Peyer's patch (tissue), 4 donors: ENCODE measurements around the gene ANO2. TPM values are rescaled to one million over a fixed set of nuclear protein-coding genes. Genes with fewer than 3 reads are reported as not detected.

ENCODE experiments used
- DNase-seq, 3 donors: peaks; one replicate each; pipeline ENCODE4 v3.0.0-alpha.2; 2017 to 2019
- H3K27ac ChIP-seq, 4 donors: fragments of 200-600 bp; sonication (generic); one replicate each; pipeline ENCODE4 v1.5.1; 2016 to 2019
- H3K27me3 ChIP-seq, 2 donors: fragments of 200-600 bp; sonication (generic); one replicate each; pipeline ENCODE4 v1.5.1; 2019
- H3K36me3 ChIP-seq, 3 donors: fragments of 200-600 bp; sonication (generic); one replicate each; pipeline ENCODE4 v1.5.1; 2016 to 2019
- H3K4me1 ChIP-seq, 4 donors: fragments of 200-600 bp; sonication (generic); one replicate each; pipeline ENCODE4 v1.5.1; 2016 to 2019
- H3K4me3 ChIP-seq, 4 donors: fragments of 200-600 bp; sonication (generic); 1 replicate in 3 of 4; 2 replicates in 1 of 4; pipeline ENCODE4 v1.5.1; 2016 to 2019; ENCODE audit warnings: mild to moderate bottlenecking in 1 of 4
- H3K9me3 ChIP-seq, 4 donors: fragments of 200-600 bp; sonication (generic); one replicate each; pipeline ENCODE4 v1.5.1; 2016 to 2019; ENCODE audit warnings: mild to moderate bottlenecking in 1 of 4
- CTCF ChIP-seq, 6 experiments: fragments of 450-650 bp in 4 of 6; fragments of 200-600 bp in 2 of 6; sonication (generic) in 1 of 6; IDR thresholded peaks; one replicate each; pipeline ENCODE4 v1.5.1; 2017 to 2019; ENCODE audit warnings: antibody characterized with exemption in 6 of 6, mild to moderate bottlenecking in 3 of 6, moderate library complexity in 1 of 6
- POLR2A ChIP-seq, 2 donors: fragments of 450-650 bp; IDR thresholded peaks; one replicate each; pipeline ENCODE4 v1.5.1; 2017; ENCODE audit warnings: antibody characterized with exemption in 2 of 2, mild to moderate bottlenecking in 2 of 2, moderate library complexity in 2 of 2
- total RNA-seq, 4 donors: library from RNA; depleted of rRNA; stranded (reverse); fragments of >200 nt; gene quantifications; one replicate each; pipeline ENCODE4 v1.1.0, GENCODE V29; 2016

The ANO2 gene
- total RNA-seq, 4 donors from 2014 or later = 0.53 to 23.9 (median 5.8) TPM

- no peak for TF ChIP-seq CTCF (IDR thresholded peaks at IDR 0.05)
- TF ChIP-seq POLR2A (IDR thresholded peaks at IDR 0.05) = no peak
- no peak overlapping the region for H3K27ac ChIP-seq
- no peaks in the 10 kb centered on the region for H3K9me3 ChIP-seq
- H3K27me3 ChIP-seq = no peaks in the 10 kb centered on the region
- H3K36me3 ChIP-seq = no peaks in the 10 kb centered on the region
- DNase-seq = no peak
- H3K4me3 ChIP-seq = no peak overlapping the region
- H3K4me1 ChIP-seq = no peaks in the 10 kb centered on the region
These were observed 253.1 kb downstream of the ANO2 start for GRCh38 chr12:5691943-5692342.

- Histone ChIP-seq H3K27me3 (no peaks in the 10 kb centered on the region), H3K27ac (no peak overlapping the region), H3K4me1 (no peaks in the 10 kb centered on the region), H3K36me3 (no peaks in the 10 kb centered on the region), H3K4me3 (no peak overlapping the region), H3K9me3 (no peaks in the 10 kb centered on the region)
- no peak for DNase-seq
- TF ChIP-seq POLR2A (IDR thresholded peaks at IDR 0.05) (no peak), CTCF (IDR thresholded peaks at IDR 0.05) (no peak)
These were observed 254.8 kb downstream of the ANO2 start for GRCh38 chr12:5690240-5690639.

- Histone ChIP-seq H3K4me1 (no peaks in the 10 kb centered on the region), H3K27me3 (no peaks in the 10 kb centered on the region), H3K4me3 (no peak overlapping the region), H3K36me3 (no peaks in the 10 kb centered on the region), H3K27ac (no peak overlapping the region), H3K9me3 (no peaks in the 10 kb centered on the region)
- TF ChIP-seq CTCF (IDR thresholded peaks at IDR 0.05) (no peak), POLR2A (IDR thresholded peaks at IDR 0.05) (no peak)
- no peak for DNase-seq
These were observed 255.3 kb downstream of the ANO2 start for GRCh38 chr12:5689773-5690172.

GRCh38 chr12:5688226-5688625, 256.8 kb downstream of the ANO2 start:
- H3K27me3 ChIP-seq = no peaks in the 10 kb centered on the region
- no peak for DNase-seq
- no peaks in the 10 kb centered on the region for H3K4me1 ChIP-seq
- no peak overlapping the region for H3K4me3 ChIP-seq
- H3K27ac ChIP-seq = no peak overlapping the region
- TF ChIP-seq CTCF (IDR thresholded peaks at IDR 0.05) (no peak), POLR2A (IDR thresholded peaks at IDR 0.05) (no peak)
- no peaks in the 10 kb centered on the region for H3K9me3 ChIP-seq
- no peaks in the 10 kb centered on the region for H3K36me3 ChIP-seq

GRCh38 chr12:5685935-5686334, 259.1 kb downstream of the ANO2 start:
- H3K27ac ChIP-seq = no peak overlapping the region
- H3K27me3 ChIP-seq = no peaks in the 10 kb centered on the region
- no peaks in the 10 kb centered on the region for H3K4me1 ChIP-seq
- H3K4me3 ChIP-seq = no peak overlapping the region
- no peak for TF ChIP-seq POLR2A (IDR thresholded peaks at IDR 0.05)
- TF ChIP-seq CTCF (IDR thresholded peaks at IDR 0.05) = no peak
- no peaks in the 10 kb centered on the region for H3K9me3 ChIP-seq
- H3K36me3 ChIP-seq = no peaks in the 10 kb centered on the region
- no peak for DNase-seq

GRCh38 chr12:5684989-5685388, 260.1 kb downstream of the ANO2 start:
- no peak for TF ChIP-seq POLR2A (IDR thresholded peaks at IDR 0.05)
- TF ChIP-seq CTCF (IDR thresholded peaks at IDR 0.05) = no peak
- no peak for DNase-seq
- Histone ChIP-seq H3K4me1 (no peaks in the 10 kb centered on the region), H3K27ac (no peak overlapping the region), H3K36me3 (no peaks in the 10 kb centered on the region), H3K4me3 (no peak overlapping the region), H3K9me3 (no peaks in the 10 kb centered on the region), H3K27me3 (no peaks in the 10 kb centered on the region)
